Small intestine (tissue), 7 donors: ENCODE results near the gene KCNJ11. TPM values are rescaled to one million over a fixed set of nuclear protein-coding genes. Genes with fewer than 3 reads are reported as not detected.
"Not testable (repeated sequence)": the region's sequence is repeated elsewhere in the genome, so short reads cannot be mapped to it uniquely, and the experiment has no call there.

Experiments
- DNase-seq, 2 donors: peaks; one replicate each; pipeline versions ENCODE4 v3.0.0 to v3.0.0-alpha.2; 2013
- FAIRE-seq: peaks from 2 replicates; lab custom pipeline; 2012; peaks lifted over from hg19 to GRCh38; lab: Jason Lieb, UNC
- H3K27ac ChIP-seq, 3 donors: one replicate each; pipeline ENCODE4 v1.5.1; 2013; ENCODE audit warnings: low read length in 2 of 3, mild to moderate bottlenecking in 2 of 3, control low read depth in 1 of 3, inconsistent platforms in 1 of 3, low read depth in 1 of 3, moderate library complexity in 1 of 3
- H3K27me3 ChIP-seq, 3 donors: one replicate each; pipeline ENCODE4 v1.6.1; 2013; ENCODE audit warnings: low read length in 3 of 3, inconsistent platforms in 1 of 3; ENCODE audit not compliant: control insufficient read depth in 3 of 3, insufficient read depth in 3 of 3
- H3K36me3 ChIP-seq, 3 donors: one replicate each; pipeline ENCODE4 v1.6.1; 2013; ENCODE audit warnings: low read length in 3 of 3, inconsistent platforms in 1 of 3, low read depth in 1 of 3, mild to moderate bottlenecking in 1 of 3, moderate library complexity in 1 of 3; ENCODE audit not compliant: control insufficient read depth in 3 of 3, insufficient read depth in 2 of 3
- H3K4me1 ChIP-seq, 3 donors: one replicate each; pipeline ENCODE4 v1.6.1; 2013; ENCODE audit warnings: low read length in 2 of 3, inconsistent platforms in 1 of 3, low read depth in 1 of 3, mild to moderate bottlenecking in 1 of 3, moderate library complexity in 1 of 3; ENCODE audit not compliant: control insufficient read depth in 3 of 3, insufficient read depth in 2 of 3
- H3K4me3 ChIP-seq, 3 donors: one replicate each; pipeline ENCODE4 v1.5.1; 2013; ENCODE audit warnings: low read length in 3 of 3, control low read depth in 1 of 3, inconsistent platforms in 1 of 3, low read depth in 1 of 3, mild to moderate bottlenecking in 1 of 3, moderate library complexity in 1 of 3
- H3K9me3 ChIP-seq, 2 donors: one replicate each; pipeline ENCODE4 v1.6.1; 2013; ENCODE audit warnings: low read depth in 1 of 2, low read length in 1 of 2; ENCODE audit not compliant: control insufficient read depth in 2 of 2, insufficient read depth in 1 of 2
- WGBS, 3 donors: extraction: QIAGEN DNeasy Blood & Tissue Kit; methylation state at CpG; one replicate each; pipeline ENCODE4 v1.1.7; 2013; 5-methylcytosine and 5-hydroxymethylcytosine counted together
- polyA plus RNA-seq, 4 donors: library from polyadenylated mRNA; stranded (reverse) in 3 of 4; unstranded in 1 of 4; fragments of 200-250 nt in 3 of 4; fragments of 120-200 nt in 1 of 4; gene quantifications; one replicate each; pipeline versions ENCODE4 v1.2.1 to v1.2.3, GENCODE V29; 2013
- donor health status: healthy with polysubstance abuse.
- donor health status: control.
- donor health status: control.
- donor health status: Bipolar disorder and iron deficiency.
- donor health status: healthy.

Gene KCNJ11
- polyA plus RNA-seq, 4 donors: 1.9 to 3.7 TPM; not detected in 2

DNA sequence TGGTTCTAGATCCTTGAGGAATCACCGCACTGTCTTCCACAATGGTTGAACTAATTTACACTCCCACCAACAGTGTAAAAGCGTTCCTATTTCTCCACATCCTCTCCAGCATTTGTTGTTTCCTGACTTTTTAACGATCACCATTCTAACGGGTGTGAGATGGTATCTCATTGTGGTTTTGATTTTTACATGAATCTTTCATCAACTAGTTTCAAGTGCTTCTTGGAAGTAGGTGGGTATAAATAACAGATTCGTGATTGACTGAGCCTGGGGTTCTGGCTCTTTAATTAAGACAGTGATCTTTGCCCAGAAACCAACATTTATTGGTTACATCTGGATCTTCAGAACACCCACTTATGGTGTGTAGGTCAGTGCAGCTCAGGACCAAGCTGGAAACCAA, 37.8 kb upstream of the KCNJ11 start:
- 56 to 84% (median 61%) methylated on average over 5 of the region's 5 CpGs for WGBS, 3 donors
- not testable (repeated sequence) for H3K9me3 ChIP-seq, H3K4me3 ChIP-seq, H3K27ac ChIP-seq, DNase-seq, FAIRE-seq, H3K36me3 ChIP-seq, H3K27me3 ChIP-seq
- H3K4me1 ChIP-seq: peaks cover 0 to 16% (median 2%) of the 10 kb centered on the region in 3 donors

DNA sequence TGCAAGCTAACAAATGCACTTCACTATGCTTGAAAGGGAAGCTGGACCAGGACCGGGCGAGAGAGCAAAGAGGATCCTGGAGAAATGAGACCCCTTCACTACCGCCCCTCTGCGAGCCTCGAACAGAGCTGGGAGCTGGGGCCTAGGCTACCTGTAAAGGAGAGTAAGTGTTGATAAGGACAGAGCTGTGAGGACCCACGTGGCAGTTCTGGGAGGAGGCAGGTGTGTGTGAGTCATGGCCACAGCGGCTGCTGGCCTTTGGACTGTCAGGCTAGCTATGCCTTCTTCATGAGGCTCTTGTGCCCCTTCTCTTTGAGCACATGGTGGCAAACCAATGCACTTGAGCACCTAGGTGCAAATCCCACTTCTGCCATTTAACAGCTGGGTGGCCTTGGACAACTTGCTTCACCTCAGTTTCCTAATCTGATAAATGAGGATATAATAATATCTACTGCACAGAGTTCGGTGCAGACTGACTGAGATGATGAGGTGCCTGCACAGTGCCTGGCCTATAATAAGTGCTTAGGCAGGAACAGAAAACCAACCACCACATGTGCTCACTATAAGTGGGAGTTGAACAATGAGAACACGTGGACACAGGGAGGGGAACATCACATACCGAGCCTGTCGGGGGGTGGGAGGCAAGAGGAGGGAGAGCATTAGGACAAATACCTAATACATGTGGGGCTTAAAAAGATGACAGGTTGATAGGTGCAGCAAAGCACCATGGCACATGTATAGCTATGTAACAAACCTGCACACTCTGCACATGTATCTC, 35.3 kb upstream of the KCNJ11 start:
- Histone ChIP-seq H3K27ac (peak overlapping the region in 1 of 3 donors; percentile 49), H3K27me3 (peaks cover 0 to 7% (median 0%) of the 10 kb centered on the region in 3 donors), H3K4me1 (peaks cover 0 to 16% (median 2%) of the 10 kb centered on the region in 3 donors), H3K9me3 (no peaks in the 10 kb centered on the region), H3K36me3 (no peaks in the 10 kb centered on the region), H3K4me3 (no peak overlapping the region)
- 52 to 72% (median 57%) methylated on average over 11 of the region's 11 CpGs for WGBS, 3 donors
- FAIRE-seq: no peak
- peak; percentile 93 for DNase-seq

DNA sequence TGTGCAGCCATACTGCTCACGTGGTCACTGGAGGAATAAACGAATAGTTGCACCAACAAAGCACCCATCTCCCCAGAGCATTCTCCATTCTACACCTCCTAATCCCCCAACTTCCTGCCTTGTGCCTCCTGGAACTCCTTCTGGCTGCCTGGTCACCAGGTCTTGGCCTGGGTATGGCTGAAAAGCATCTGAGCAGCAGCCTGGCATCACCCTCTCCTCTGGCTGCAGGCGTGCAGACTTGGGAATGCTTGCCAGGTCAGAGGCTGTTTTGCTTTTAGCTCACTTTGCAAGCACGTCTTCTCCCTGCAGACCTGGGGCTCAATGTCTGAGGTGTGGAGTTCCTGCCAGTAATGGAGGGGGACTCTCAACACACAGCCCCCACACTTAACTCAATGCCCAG, 33.3 kb upstream of the KCNJ11 start:
- WGBS, 3 donors: 63 to 76% (median 69%) methylated on average over 4 of the region's 4 CpGs
- DNase-seq: no peak

DNA sequence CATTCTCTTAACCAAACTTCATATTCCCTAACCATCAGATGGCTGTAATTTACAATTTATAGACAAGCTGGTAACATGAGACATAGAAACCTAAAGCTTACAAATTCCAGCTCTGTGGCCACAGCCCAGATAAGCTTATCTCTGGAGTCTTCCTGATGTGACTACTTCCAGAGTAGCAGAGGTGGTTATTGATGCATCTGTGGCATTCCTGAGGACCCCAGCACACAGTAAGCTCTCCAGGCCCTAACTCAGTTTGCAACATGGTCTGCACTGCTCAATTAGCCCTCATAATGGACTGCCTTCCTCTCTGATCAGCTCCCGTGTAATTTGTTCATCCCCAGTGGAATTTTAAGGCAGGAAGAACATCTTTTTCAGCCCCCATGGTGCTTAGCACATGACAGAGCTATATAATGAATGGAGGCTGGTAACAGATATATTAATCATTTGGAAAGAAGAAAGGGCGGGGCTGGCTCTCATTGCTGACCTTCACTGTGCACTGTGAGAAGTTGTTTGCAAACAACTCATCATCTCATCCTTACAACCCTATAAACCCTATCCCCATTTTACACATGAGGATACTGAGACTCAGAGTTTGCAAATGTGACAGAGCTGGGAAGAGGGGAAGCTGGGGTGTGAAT, 30.1 kb upstream of the KCNJ11 start:
- no peak overlapping the region for H3K27ac ChIP-seq
- 57 to 75% (median 69%) methylated on average over 2 of the region's 2 CpGs for WGBS, 3 donors
- DNase-seq: no peak
- no peak for FAIRE-seq
- no peak overlapping the region for H3K4me3 ChIP-seq
- H3K27me3 ChIP-seq: peaks cover 0 to 7% (median 0%) of the 10 kb centered on the region in 3 donors
- H3K36me3 ChIP-seq: no peaks in the 10 kb centered on the region
- peaks cover 0 to 6% (median 0%) of the 10 kb centered on the region in 3 donors for H3K4me1 ChIP-seq
- H3K9me3 ChIP-seq: no peaks in the 10 kb centered on the region

More for the DNA sequence above, 33.3 kb upstream of the KCNJ11 start:
- FAIRE-seq: no peak
- Histone ChIP-seq H3K27ac (no peak overlapping the region), H3K27me3 (peaks cover 0 to 7% (median 0%) of the 10 kb centered on the region in 3 donors), H3K9me3 (no peaks in the 10 kb centered on the region), H3K4me3 (no peak overlapping the region), H3K4me1 (peaks cover 0 to 16% (median 2%) of the 10 kb centered on the region in 3 donors), H3K36me3 (no peaks in the 10 kb centered on the region)

DNA sequence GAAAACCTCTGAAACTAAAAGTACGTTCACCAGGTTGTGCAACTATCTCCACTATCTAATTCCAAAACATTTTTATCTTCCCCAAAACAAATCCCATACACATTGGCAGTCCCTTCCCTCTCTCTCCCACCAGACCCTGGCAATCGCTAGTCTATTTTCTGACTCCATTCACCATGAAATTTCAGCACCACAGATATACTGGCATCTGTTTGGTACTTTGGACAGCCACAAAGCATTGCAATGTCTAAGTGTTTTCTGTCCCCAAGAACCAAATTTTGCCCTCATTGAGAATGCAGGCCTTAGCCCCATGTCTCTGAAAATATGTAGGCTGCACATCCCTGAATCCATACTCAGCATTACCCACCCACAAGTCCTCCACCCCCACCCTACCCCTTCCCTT, 28.0 kb upstream of the KCNJ11 start:
- Histone ChIP-seq H3K27me3 (peaks cover 0 to 7% (median 0%) of the 10 kb centered on the region in 3 donors), H3K4me1 (no peaks in the 10 kb centered on the region), H3K9me3 (no peaks in the 10 kb centered on the region), H3K36me3 (no peaks in the 10 kb centered on the region), H3K27ac (no peak overlapping the region), H3K4me3 (no peak overlapping the region)
- no peak for FAIRE-seq
- 73 to 82% (median 78%) methylated on average over 2 of the region's 2 CpGs for WGBS, 3 donors
- DNase-seq: no peak

DNA sequence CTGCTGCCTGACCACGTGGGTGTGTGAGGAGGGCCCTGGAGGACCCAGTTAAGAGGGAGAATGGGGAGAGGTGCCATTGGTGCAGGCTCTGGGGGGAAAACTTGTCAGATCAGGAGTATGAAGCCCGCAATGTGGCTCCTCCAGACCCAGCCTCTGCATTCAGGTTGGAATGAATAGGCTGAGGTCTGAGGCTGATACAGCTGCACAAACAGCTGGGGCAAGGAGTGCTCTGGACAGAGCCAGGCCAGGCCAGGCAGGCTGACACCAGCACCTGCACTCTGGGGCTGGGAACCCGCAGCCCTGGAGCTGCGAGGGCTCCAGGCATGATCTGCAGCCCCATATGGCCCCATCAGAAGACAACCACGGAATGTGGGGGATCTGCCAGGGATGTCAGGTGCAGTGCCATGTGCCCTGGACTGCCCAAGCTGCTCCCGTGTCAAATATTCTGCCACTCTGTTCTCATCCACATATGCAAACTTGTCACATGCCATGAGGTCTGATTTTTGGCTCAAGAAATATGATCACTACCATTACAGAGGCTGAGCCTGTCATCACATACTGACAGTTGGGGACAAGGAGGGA, 27.2 kb upstream of the KCNJ11 start:
- peaks cover 0 to 4% (median 0%) of the 10 kb centered on the region in 3 donors for H3K27me3 ChIP-seq
- no peaks in the 10 kb centered on the region for H3K4me1 ChIP-seq
- 64 to 71% (median 68%) methylated on average over 6 of the region's 6 CpGs for WGBS, 3 donors
- H3K27ac ChIP-seq: no peak overlapping the region
- H3K9me3 ChIP-seq: no peaks in the 10 kb centered on the region
- FAIRE-seq (no peak), DNase-seq (no peak)
- no peak overlapping the region for H3K4me3 ChIP-seq
- no peaks in the 10 kb centered on the region for H3K36me3 ChIP-seq

DNA sequence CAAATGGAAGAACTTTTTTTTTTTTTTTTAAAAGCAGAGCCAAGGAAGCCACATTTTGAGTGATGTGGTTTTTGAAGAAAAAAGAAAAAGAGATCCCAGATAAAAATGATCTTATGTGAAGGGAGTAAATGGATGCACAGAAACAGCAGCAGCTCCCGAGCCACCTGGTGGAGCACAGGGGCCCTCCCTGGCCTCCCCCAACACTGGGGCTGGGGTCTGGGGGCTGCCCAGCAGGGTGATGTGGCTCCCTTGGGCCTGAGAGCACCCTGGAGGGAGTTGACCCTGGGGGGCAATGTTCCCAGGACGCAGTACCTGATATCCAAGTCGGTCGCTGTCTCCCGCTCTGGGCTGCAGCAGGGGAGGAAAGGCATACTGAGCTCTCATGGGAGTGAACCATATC, 26.5 kb upstream of the KCNJ11 start:
- peaks cover 0 to under 1% (median 0%) of the 10 kb centered on the region in 3 donors for H3K36me3 ChIP-seq
- no peaks in the 10 kb centered on the region for H3K4me1 ChIP-seq
- no peaks in the 10 kb centered on the region for H3K9me3 ChIP-seq
- no peak overlapping the region for H3K27ac ChIP-seq
- H3K27me3 ChIP-seq: peaks cover 0 to 4% (median 0%) of the 10 kb centered on the region in 3 donors
- 90 to 92% (median 91%) methylated on average over 5 of the region's 5 CpGs for WGBS, 3 donors
- no peak overlapping the region for H3K4me3 ChIP-seq
- no peak for FAIRE-seq
- DNase-seq: no peak

DNA sequence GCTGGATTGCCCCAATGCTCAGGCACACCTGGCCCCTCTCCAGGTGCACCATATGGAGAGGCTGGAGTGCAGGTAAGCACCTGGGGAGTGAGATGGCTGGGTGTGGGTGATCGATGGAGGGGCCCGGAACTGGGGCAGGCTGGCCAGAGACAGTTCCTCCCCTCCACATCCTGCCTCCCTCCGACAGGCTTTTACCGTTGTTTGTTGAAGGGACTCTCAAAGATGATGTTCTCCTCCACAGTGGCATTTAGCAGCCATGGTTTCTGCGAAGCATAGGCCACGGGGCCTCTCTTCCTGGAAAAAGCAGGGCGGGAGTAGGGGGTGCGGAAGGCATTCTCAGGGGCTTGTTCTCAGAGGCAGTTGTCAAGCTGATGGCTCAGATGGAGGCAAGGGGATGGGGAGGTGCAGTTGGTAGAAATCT, 25.9 kb upstream of the KCNJ11 start:
- WGBS, 3 donors: 53 to 58% (median 56%) methylated on average over 8 of the region's 8 CpGs
- no peak for FAIRE-seq
- H3K4me3 ChIP-seq: no peak overlapping the region
- H3K9me3 ChIP-seq: no peaks in the 10 kb centered on the region
- DNase-seq: peak in 1 of 2 donors; percentile 29
- no peak overlapping the region for H3K27ac ChIP-seq
- peaks cover 0 to 3% (median 0%) of the 10 kb centered on the region in 3 donors for H3K36me3 ChIP-seq
- no peaks in the 10 kb centered on the region for H3K4me1 ChIP-seq
- H3K27me3 ChIP-seq: peaks cover 0 to 4% (median 0%) of the 10 kb centered on the region in 3 donors
